GM21723 (cell line): Measurements from ENCODE around the gene ITGBL1.

Experiments used
- ATAC-seq: cut with Tn5 transposase; IDR thresholded peaks from one replicate; pipeline ENCODE4 v1.9.1; 2021; ENCODE audit warnings: mild to moderate bottlenecking, moderate library complexity; ENCODE audit not compliant: unreplicated experiment

The ITGBL1 gene, protein sequence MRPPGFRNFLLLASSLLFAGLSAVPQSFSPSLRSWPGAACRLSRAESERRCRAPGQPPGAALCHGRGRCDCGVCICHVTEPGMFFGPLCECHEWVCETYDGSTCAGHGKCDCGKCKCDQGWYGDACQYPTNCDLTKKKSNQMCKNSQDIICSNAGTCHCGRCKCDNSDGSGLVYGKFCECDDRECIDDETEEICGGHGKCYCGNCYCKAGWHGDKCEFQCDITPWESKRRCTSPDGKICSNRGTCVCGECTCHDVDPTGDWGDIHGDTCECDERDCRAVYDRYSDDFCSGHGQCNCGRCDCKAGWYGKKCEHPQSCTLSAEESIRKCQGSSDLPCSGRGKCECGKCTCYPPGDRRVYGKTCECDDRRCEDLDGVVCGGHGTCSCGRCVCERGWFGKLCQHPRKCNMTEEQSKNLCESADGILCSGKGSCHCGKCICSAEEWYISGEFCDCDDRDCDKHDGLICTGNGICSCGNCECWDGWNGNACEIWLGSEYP

DNA sequence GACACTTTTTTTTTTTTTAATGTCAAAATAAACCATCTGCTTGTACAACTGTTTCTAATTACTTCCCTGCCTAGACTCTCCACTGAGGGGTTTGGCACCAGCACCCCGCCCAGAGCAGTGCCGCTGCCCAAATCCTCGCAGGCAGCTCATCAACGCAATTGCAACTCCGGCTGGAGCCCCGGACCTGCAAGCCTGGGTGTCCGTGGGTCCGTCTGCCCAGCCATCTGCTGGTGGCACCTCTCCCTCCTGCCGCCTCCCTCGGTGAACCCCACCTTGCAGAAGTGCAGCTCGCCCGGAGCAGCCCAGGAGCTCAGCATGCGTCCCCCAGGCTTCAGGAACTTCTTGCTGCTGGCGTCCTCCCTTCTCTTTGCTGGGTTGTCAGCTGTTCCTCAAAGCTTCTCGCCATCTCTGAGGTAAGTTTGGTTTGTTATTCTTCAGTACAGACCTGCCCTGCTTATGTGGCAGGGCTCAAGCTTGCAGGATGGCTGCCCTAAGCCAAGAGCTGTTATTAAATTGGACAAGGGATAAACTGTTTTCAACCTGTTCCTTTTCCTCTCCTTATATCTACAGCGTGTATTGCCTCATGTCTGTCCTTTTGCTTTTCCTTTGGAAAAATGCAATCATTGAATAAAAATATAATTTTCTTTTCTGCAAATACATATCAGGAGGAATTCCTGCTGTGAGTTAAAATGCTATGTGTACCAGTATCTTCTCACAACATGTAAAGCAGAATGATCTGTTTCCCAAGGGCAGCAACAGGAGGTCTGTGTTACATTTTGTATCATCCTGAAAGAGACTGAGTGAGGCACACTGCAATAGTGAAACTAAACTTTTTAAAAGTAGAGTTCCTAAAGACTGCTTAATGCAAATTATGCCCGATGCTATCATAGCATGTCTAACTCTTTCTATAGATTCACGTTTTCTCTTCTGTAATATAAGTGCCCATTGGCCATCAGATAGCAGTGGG lies at the start of gene ITGBL1:
TSS of gene ITGBL1 (plus strand) at position 157 of the 967 bp plus-strand sequence. CDS start at position 316, 159 bp downstream.
- ATAC-seq = peak; percentile 85

DNA sequence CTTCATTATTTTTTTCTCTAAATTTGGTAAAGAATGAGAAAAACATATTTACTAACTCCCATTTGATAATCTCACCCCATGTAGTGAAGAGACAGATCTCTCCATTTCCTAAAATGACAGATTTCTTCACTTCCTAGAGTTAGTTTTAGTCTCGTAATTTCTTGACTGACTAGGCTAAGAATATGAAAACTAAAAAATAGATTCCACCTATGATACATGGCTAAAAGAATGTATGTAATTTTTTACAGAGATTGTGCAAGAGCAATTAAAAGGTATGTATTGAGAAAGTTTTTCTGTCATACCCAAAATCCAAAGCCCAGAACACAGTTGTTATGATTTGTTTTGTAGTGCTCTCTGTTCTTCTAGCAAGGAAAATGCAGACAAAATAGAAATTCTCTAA lies 45.7 kb upstream of the ITGBL1 start:
- ATAC-seq = no peak

DNA sequence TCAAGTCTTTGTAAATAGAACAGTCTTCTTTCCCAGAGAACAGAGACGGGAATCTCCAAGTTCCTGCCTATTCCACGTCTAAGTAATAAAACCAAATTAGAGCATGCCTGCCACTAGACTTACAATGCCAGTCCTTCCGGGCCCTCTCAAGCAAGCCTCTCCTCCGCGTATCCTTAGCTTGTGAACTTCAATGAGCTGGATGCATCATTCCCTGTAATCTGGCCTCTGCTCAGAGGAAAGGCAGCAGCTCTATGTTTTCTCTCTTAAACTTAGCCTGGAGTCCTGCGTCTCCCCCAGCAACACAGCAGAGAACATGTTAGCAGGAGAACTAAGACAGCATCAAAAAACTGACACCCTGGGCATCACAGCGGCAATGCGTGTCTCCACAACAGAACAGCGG lies 44.3 kb upstream of the ITGBL1 start:
- ATAC-seq = no peak

DNA sequence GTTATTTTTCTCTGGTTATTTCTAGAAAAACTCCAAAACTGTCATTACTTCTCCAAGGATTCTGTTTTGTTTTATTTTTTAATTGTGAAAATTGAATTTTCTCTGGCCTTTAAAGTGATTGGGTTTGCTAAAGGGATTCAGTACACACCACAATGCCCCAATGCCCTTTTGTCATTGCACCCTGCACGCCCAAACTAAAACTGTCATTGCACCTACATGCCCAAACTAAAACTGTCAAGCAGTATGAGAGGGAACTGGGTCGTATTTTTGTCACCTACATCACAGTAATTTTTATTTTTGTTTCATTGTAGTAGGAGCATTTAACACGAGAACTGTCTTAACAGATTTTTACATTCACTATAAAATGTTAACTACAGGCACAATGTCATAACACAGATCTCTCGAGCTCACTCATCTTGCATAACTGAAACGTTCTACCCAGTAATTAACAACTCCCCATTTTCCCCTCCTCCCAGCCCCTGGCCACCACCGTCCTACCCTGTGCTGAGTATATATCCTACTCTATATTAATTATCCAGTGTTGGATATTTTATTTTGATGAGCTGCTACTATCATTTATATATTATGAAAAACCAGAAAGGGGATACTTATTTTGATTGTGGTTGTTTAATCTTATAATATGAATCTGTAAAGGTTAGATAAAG lies 43.4 kb upstream of the ITGBL1 start:
- no peak for ATAC-seq

DNA sequence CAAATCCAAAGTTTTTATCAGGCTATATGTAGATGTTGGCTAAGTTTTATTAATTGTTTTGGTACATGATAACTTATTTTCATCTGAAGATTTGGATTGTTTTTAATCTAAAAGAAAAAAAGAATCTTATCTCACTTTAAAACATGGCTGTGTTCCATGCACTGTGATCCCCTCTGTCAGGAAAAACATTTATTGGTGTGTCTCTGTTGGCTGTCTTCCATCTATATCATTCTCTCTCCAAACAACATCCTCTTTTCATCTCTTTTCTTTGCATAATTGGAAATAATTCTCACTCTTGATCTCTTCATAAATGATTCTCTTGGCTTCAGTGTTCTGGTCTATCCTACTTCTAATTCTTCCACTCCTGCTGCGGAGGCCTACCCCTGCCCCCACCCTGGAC lies 40.4 kb upstream of the ITGBL1 start:
- ATAC-seq = no peak

DNA sequence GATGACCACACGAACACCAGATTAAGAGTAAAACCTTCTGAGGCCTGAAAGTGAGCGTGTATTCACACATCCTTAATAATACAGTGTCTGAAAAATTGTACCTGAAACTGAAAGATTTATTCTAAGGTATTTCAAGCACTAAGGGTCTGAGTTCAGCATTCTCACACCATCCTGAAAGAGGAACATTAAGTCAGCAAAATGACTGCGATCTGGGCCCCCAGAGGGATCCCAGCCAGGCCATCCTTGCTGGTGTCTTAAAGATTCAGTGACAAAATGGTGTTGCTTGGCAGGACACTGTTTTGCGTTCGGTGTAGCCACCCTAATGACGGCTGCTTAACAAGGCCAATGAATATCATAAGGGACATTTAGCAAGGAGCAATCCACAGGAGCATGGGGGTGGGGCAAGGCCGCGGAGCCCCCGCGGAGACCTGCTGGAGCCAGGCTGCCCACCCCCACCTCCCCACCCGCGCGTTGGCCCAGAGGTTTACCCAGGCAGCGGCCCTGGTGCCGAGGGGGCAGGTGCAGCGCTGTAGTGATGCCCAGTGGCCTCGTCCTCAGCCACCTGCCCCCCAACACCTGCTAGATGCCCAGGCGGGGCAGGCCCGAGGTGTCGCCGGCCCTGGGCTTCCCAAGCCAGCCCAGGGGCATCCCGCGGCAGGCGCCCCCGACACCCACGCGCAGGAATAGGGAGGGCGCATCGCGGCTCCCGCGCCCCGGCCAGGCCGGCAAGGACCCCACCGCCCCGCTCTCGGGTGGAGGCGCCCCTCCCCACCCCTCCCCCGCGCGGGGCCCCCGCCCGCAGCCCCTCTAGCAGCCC lies 36.9 kb upstream of the ITGBL1 start:
- ATAC-seq = no peak

DNA sequence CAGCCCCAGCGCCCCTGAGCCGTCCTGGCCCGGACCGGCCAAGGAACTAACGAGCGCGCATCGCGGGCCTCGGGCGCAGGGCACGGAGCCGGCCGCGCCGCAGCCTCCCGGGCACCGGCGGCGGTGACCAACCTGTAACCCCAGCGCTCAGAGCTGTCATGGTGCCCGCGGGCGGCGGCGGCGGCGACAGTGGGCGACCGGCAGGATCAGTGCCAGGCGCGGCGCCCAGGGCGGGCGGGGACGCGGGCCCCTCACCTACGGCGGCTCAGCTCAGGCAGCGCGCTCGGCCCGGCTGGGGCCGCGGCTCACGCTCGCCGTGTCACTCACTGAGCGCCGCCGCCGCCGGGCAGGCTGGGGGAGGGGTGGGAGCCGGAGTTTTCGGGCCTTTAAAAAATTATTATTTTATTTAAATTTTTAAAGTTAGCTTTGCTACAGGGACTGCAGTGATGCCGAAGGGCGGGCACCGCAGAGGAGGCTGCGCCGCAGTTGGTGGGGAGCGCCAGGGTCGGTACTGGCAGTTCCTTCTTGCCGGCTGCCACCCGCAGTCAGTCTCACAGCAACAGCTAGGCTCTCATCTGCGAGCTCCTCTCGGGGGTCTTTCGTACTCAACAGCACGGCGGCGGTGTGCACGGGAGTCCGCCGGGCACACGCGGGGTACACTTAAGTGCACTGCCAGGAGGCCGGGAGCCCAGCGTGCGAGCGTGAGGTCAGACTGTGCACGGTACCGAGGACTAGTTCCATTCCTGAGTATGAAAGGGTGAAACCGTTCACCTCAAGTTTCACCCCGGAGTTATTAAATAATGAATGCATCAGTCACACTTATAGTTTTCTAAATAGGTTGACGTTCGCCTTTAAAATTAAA lies 36.1 kb upstream of the ITGBL1 start, which contains the start of gene NALCN:
TSS of gene NALCN (minus strand) at position 328 of the 862 bp plus-strand sequence. CDS start 17,382 bp downstream, outside the sequence.
- no peak for ATAC-seq

DNA sequence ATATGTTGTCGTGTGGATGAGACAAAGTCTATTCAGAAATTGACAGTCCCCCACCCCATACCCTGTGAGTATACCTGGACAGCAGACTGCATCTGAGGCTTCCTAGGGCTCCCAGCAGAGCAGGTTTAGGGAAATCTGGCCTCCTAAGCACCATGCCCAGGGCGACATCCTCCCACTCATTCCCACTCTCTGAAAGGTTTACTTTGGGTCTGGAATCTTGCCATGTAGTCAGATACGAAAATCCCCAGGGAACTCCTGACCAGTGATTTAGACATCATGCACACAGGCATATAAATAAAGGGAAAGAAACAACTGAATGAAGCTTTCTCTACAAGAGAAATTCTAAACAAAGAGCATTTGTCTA lies 35.5 kb upstream of the ITGBL1 start:
- no peak for ATAC-seq

DNA sequence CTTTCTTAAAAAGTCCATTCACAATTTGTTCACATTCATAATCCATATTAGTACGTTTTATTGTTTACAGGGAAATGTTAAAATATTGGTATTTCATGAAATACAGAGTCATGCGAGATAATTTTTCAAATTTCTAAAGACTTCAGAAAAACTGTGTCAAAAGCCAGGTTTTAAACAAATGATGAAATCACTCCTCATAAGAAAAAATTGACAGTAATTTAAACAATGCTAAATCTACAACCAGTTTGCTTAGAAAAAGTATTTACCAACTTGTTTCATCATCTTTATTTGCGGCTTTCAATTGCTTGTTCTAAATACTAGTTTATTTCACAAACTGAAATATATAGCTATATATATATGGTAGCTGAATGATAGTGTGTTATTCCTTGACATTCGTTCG lies 35.0 kb upstream of the ITGBL1 start:
- no peak for ATAC-seq

DNA sequence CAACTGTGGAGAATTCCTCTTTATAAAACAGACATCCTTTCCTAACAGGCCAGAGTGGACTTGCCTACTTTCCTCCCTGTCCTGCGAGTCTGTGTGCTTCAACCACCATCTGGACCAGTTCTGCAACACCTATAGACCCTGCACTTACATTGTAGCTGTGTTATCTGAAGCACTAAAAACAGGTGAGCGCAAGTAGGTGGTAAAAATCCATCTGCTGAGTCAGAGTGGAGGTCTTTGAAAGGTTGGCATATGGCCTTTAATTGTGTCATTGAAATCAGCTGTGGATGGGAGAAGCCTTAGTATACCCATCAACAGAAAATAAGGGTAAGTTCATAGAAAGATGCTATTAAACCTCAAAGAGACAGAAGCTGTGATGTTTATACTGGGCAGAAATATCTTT lies 28.6 kb upstream of the ITGBL1 start:
- no peak for ATAC-seq

DNA sequence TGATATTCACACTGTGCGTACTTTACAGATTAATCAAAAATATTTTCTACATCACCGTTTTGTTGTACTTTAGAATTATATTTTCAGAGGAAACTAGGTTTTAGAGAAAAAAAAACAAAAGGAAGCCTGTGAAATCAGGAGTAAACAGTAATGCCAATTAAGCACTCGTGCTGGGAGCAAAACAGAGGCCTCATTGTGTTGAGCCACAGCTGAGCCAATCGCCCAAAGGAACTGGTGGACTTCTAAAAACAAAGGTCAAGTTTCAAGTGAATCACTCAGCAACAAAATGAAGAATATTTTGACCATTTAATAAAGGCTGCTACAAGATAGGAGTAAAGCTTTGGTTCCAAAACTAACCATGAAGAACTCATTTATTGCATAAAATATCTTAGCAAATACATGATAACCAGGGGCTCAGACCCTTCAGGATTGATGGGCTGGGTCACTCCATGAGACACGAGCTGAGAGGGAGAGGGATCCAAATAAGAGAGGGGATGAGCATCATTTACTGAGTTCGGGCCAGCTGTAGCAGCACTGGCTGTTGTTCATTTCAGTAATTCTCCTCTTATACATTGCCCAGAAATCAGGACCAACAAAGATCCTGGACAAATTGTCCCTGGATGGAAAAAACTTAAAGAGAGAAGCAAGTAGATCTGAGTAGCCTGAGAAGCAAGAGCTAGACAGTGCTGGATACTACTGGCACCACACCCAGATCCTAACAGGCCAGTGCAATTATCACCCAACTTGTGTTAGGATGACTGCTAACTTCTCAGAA lies 27.9 kb upstream of the ITGBL1 start:
- ATAC-seq = no peak

DNA sequence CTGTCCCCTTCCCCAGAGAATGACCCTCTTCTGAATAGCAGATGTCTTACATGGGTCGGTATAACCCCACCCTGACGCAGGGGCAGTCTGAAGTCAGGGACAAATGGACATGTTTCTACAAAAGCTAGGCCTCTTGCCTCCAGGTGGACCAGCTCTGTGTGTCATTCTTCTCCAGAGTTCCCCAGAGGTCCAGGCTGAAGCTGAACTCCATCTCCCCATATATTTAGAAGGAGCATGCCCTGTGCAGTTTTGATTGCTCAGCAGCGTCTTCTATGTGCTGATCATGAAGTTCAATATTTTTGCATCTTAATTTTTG lies 27.4 kb upstream of the ITGBL1 start:
- ATAC-seq = no peak

DNA sequence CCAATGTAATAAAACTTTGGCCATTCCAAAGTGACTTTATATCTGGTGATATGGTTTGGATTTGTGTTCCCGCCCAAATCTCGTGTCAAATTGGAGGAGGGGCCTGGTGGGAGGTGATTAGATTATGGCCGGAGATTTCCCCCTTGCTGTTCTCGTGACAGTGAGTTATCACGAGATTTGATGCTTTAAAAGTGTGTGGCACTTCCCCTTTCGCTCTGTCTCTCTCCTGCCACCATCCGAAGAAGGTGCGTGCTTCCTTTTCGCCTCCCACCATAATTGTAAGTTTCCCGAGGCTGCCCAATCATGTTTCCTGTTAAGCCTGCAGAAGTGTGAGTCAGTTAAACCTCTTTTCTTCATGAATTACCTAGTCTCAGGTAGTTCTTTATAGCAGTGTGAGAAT lies 26.9 kb upstream of the ITGBL1 start:
- ATAC-seq = no peak

DNA sequence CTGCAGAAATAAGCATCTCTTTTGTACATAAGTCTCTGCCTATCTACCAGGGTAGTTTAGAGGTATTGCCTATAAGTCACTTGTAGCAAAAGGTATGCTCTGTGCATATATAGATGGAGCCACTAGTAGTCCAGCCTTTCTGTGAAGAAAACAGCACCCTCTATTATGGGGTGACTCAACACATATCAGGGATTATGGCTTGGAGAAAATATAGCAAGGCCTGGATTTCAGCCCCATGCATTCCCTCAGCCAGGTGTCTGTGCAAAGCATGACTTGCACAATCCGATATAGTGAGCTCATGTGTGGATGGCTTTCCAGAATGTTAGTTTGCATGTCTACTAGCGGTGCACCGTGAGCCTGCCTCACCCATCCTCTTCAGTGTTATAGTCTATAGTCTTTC lies 22.7 kb upstream of the ITGBL1 start:
- no peak for ATAC-seq

DNA sequence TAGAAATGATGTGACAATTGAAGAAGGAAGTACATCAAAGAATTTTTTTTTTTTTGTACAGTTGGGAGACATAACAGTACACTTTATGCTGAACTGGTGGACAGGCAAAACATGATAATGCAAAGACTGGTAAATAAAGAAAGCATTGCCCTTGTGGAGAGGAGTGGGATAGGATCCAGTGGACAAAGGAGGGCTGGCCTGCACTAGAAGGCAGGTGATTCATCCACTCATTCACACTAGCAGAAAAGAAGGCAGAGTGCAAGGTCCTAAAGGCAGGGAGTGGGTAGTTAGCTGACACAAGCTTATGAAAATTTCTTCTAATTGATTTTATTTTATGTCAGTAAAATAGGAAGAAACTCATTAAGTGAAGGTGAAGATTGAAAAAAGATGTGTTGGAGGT lies 18.6 kb upstream of the ITGBL1 start:
- ATAC-seq = no peak

DNA sequence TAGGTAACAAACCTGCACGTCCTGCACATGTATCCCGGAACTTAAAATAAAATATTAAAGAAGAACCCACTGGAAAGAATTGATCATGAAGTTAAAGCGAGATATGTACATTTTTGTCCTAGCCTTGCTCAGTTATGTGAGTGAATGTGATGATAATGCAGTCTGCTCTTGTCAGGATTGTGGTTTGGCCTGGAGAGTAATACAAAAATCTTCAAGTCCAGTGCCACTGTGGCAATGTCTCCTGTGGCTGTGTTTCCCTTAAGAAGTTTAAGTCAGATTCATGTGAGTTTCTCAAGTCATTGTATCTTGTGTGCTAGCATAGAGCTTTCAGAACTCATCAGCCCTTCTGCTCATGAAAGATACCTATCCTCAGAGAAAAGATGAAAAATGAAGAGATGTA lies 18.0 kb upstream of the ITGBL1 start:
- ATAC-seq = no peak

DNA sequence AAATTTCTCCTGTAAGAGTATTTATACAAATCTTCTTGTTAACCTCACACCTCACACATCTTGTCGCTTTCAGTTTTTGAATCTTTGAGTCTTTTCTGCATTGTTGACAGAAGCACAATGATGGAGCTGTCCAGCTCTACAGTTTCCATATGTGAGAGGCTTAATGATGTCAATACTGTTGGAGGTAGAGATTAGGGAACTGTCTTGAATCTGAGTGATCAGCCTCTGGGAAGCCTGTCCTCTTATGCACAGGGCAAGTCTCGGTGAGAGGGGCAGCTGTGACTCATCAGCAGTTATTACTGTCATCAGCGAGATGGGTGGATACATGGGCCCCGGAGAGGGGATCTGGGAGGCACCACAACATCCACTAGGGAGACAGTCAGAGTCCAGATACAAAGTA lies 4.6 kb upstream of the ITGBL1 start:
- ATAC-seq = no peak

DNA sequence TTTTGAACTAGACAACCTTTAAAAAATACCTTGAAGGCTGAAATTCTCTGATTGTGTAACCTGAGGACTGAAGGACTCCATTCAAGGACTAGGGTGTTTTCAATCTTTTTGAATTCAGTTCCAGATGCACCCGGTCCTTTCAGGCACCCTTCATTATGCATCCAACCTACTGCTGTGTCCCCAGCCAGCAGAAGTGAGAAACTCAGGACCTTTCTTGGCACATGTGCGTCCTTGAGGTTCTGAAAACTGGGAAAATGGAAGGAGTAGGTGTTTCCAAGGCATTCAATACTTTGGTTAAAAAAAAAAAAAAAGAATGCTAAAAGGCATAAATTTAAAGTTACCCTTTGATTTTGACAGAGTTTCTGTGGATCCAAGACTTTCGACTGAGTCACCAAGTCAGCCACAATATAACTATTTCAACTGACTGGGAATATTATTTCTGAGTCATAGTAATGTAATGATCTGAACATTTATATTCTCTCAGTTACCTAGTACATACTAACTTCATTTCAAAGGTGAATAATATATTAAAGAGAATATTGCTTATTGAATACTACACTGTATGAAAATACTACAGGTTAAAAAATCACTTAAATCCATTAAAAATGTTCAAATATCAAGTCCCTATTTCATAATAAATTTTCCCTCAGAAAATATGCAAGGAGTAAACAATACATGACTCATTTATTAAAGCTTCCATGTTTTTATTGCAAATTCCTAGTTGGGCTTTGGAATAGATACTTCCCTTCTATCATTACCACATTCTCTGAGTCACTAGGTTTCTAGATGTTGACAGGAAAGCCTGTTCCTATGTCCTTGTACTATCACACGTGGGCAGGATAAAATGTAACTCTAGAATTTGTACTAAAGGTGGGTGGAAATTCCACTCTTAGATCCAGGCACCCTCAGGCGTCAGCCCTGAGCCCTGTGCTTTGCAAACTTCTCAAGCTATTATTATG lies 2.4 kb upstream of the ITGBL1 start:
- ATAC-seq = no peak
